ENCODE data around the gene PACRGL.
A peak's percentile ranks its signal among the peaks of the same experiment; 100 is the strongest.
"Not testable (repeated sequence)": the region's sequence is repeated elsewhere in the genome, so short reads cannot be mapped to it uniquely, and the experiment has no call there.

PACRGL gene

DNA sequence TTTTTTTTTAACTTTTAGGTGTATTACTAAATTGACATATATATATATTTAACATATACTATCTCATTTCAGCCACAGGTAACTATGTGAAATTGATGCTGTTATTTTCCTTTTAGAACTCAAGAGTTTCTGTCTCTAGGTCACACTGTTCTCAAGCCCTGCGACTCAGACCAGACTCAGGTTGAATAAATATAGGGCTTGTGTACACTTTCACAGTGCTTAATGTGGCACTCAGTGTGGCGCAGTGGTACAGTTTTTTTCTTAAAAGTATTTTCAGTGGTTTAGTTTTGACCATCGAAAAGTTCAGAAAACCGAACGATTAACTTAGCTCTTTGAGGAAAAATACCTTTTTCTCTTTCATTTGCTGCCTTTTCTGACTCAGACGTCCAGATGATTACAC lies 24.7 kb downstream of the PACRGL start:
- DNase-seq, result no peak

DNA sequence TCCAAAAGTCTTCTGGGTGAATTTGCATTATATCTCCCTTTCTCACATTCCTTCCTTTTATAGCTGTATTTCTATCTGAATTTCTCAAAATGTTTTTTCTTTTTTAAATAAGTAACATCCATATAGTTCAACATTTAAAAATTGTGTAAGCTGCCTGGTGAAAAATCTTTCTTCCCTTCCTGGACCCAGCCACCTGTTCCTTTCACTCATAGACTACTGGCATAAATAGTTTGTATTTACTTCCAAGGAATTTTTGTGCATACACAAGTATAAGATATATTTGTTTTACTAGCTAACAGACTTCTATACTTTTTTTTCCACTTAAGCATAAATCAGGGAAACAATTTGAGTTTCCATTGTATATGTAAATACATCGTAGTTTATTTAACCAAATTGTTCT lies 35.7 kb downstream of the PACRGL start:
- no peak for DNase-seq

DNA sequence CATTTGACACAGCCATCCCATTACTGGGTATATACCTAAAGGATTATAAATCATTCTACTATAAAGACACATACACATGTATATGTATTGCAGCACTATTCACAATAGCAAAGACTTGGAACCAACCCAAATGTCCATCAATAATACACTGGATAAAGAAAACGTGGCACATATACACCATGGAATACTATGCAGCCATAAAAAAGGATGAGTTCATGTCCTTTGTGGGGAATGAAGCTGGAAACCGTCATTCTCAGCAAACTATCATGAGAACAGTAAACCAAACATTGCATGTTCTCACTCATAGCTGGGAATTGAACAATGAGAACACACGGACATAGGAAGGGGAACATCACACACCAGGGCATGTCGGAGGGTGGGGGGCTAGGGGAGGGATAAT lies 45.7 kb downstream of the PACRGL start:
- DNase-seq, result not testable (repeated sequence)

DNA sequence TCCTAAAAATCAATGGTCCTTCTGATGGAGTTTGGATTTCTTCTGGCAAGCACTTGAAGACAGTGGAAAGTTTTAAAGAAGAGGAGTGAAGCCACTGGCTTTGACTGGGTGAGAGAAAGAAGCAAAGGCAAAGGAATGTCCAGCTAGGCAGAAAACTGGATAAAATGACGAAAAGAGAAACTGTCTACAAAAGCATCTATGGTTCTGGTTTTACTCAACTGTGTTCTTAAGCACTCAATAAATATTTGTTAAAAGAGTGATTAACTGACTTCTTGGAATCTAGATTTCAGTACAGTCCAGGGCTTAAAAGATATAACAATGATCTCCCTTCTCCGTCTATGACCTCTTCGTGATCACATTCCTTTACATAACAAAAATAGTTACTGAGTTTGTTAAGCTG lies 52.4 kb downstream of the PACRGL start:
- no peak for DNase-seq

DNA sequence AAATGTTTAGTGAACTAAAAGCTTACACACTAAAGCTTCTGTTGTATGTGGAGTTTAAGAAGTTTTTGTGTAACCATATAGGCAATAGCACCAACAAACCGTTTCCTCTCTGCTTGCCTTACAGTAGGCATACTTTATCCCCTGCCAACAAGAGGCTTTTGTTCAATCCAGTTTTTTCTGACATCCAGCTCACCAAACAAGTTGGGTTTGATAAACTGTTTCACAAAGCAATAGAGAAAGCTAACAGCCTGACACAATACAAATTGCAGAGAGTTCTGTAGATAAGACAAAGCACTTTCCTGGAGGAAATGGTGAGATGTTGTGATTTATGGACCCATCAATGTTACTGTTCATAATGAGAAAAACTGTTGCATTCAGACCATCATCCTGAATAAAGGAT lies 53.8 kb downstream of the PACRGL start:
- no peak for DNase-seq

DNA sequence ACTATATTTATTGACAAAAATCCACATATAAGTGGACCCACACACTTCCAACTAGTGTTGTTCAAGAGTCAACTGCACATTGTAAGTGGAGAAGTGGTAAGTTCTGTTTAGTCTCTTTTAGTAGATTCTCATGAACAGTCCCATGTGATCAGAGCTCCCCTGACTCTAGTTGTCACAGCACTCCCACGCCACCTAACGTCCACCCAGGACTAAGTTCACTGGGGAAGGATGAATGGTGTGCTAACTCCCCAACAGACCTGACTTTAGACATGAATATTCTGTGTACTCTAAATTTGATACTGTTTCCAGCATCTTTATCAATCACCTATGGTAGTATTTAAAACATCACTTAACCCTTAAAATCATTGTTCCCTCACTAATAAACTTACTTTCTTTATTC lies 59.8 kb downstream of the PACRGL start:
- no peak for DNase-seq

DNA sequence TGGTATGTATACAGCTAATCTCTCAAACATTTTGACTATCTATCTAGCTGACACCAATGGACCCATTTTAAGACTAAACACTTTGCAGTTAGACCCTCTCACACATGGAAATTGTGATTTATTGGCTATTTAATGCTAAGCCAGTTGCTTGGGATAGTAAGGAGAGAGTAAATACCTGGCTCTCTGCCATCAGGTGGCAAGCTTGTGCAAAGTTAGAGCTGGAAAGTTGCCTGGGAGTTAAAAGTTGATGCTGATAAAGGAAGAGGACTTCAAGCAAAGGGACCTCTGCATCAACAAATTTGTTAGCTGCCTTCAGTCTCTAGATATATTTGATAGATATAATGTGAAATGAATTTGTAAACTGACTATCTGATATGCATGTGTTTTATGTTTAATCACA lies 61.1 kb downstream of the PACRGL start:
- DNase-seq, result no peak

DNA sequence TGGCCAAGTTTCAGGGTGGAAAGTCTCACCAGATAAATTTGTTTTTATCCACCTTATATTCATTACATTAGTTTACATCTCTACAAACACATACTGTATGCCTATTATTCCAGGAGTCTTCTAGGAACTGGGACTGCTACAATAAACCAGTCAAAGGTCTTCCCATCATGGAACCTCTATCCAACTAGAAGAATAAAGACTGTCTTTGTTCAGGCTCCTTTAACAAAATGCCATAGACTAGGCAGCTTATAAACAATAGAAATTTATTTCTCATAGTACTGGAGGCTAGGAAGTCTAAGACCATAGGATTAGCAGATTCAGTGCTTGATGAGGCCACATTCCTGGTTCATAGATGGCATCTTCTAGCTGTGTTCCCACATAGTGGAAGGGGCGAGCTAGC lies 61.6 kb downstream of the PACRGL start:
- no peak for DNase-seq

DNA sequence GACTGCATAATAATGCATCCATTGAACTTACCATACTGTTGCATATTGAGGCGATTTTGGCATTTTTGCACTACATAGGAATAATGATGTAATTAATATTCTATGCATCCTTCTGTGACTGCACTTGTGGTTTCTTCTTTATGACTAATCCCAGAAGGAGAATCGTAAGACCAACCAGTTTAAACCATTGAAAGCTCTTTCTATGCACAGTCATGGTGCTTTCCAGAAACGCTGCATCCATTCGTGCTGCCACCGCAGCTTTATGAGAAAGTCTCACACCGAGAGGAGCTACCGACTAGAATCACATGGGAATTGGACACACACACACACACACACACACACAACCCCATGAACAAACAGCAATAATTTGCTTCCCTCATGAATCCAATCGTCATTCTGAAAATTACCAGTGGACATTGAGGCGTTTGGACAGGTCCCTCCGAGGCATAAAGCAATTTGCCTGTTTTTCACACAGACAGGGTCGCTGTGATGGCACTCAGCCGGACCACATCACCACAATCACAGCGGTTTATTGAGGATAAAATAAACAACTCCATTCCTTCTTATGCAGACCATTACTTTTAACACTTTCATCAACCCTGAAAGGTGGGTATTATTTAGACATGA lies 64.2 kb downstream of the PACRGL start:
- DNase-seq, result no peak

DNA sequence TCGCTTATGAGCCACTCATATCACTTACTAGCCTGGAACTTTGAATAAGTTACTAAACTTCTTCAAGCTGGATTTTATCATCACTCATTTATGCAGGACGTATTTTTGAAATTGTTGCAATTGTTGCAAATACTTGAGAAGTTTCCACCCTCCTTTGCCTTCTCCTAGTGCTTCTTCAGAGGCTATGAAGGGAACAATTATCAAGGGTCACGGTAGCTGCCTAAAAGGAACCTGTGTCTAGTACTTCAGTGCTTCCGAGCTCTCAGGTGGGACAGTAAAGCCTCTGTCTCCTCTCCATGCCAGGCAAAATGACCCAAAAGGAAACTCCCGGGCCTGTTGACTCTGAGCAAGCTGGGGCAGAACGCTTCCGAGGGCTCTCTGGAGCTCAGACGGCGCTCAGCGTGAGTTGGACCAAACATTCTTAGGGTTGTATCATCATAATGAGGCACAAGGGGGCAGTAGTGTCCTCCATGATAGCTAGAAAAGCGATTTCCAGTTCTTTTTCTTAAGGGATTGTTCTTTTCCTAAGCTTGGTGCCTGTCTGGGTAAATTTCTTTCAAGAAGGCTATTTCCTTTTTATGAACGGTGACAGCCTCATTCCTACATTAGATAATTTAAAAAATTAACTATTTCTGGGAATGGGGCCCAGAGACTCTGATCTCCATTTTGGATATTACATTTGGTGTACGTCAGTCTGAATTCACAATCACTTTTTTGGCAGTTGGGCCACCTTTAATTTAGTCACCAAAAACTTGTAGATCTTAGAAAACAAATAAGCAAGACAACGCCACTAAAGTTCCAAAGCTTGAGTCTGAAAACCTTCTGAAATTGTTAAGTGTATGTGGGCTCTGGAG lies 73.1 kb downstream of the PACRGL start:
- DNase-seq, result peak in 1 of 2 experiments; percentile 12

DNA sequence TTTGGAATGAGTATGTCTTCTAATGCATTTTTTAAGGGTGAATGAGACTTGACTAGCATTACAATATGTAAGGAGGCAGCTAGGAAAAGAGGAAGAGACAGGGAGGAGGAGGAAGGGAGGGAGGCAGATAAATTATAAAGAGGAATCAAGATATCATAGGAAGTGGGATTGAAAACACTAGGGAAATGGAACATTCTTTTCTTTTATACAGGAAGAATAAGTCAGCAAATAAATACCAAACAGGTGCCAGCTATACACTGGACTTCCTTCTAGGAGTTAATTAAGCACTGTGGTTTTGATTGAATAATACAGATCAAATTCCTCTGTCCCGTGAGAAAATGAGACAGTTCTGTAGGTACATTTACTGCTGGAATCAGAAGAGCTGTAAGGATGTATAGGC lies 78.6 kb downstream of the PACRGL start:
- no peak for DNase-seq

DNA sequence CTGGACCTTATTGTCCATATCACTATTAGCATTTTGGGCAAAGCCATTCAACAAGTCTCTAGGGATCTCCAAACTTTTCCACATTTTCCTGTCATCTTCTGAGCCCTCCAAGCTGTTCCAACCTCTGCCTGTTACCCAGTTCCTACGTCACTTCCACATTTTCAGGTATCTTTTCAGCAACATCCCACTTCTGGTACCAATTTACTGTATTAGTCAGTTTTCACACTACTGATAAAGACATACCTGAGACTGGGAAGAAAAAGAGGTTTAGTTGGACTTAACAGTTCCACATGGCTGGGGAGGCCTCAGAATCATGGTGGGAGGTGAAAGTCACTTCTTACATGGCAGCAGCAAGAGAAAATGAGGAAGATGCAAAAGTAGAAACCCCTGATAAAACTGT lies 82.9 kb downstream of the PACRGL start:
- DNase-seq, result not testable (repeated sequence)

DNA sequence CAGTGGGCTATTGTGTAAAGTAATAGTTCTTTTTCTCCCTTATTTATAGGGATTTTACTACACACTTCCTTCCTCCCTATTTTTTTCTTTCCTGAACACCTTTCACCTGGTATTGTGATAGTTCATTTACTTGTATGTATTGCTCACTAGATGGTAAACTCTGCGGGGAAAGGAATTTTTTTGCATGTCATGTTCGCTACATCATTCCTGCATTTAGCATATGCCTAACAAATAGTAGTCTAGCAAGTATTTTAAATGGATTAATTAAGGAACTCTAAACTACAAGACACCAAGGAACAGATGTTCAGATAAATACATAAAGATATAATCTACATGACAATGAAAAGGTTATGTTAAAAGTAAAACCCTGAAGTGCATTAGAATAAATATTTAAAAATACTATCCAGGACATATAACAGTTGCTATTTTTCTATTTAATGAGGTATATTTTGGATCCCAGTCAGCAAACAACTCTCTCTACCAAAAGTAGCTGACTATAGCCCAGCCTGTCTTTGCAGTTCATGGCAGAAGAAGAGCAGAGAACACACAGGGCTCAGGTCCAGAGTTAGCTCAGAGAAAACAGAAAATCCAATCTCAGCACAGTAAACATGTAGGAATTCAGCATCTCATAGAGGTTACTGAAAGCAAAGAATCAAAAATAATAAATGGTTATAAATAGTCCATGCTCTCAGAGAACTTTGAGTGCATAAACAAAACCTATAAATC lies 87.8 kb downstream of the PACRGL start:
- DNase-seq, result no peak
